ENCODE results near the gene SIK2.

GRCh38 chr11:111644922-111645321 is 42.7 kb downstream of the SIK2 start:
- TF ChIP-seq CTCF (IDR thresholded peaks at IDR 0.05): no peak
- no peak for TF ChIP-seq POLR2AphosphoS5 (IDR thresholded peaks at IDR 0.05)
